ENCODE data around the gene RAB6B. TPM values are rescaled to one million over a fixed set of nuclear protein-coding genes. Genes with fewer than 3 reads are reported as not detected.

RAB6B gene
- total and polyA plus RNA-seq, 2 of the 8 experiments (the other 6 are each of a cell fraction or from before 2014, with no cell fraction given) = 7.9 to 15.6 TPM

DNA sequence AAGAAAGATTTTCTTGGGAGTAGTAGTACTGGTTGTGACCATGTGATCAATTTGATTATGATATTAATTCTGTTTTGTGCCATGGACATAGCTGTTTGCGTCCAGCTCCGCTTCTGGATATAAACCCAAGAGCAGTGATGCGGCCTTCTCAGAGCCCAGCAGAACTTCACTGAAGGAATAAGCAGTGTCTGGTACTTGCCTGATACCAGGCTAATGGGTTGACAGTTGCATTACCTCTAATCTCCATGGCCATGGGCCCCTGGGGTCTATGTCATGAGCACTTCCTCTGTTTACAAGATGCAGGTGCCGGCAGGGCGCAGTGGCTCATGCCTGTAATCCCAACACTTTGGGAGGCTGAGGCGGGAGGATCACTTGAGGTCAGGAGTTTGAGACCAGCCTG is 36.3 kb upstream of the RAB6B start (continued):
- TF ChIP-seq CHD7 (IDR thresholded peaks at IDR 0.05; ENCODE audit: insufficient replicate concordance, low read length) = no peak
- TF ChIP-seq HDAC6 (IDR thresholded peaks at IDR 0.05; ENCODE audit: low read depth, low read length) = no peak
- no peak for TF ChIP-seq ZNF274 (IDR thresholded peaks at IDR 0.05; ENCODE audit: borderline replicate concordance, extremely low read depth, low read length)
- TF ChIP-seq GTF2F1 (IDR thresholded peaks at IDR 0.05; ENCODE audit: borderline replicate concordance, low read depth, low read length) = no peak
- no peak for TF ChIP-seq RXRA (IDR thresholded peaks at IDR 0.05; ENCODE audit: insufficient read depth, low read depth, low read length)
- TF ChIP-seq TAF7 (optimal IDR thresholded peaks at IDR 0.05; ENCODE audit: borderline replicate concordance, low read depth, low read length) = no peak
- TF ChIP-seq CBX5 (IDR thresholded peaks at IDR 0.05; ENCODE audit: low read depth, low read length) = no peak
- TF ChIP-seq, protein P1, sequence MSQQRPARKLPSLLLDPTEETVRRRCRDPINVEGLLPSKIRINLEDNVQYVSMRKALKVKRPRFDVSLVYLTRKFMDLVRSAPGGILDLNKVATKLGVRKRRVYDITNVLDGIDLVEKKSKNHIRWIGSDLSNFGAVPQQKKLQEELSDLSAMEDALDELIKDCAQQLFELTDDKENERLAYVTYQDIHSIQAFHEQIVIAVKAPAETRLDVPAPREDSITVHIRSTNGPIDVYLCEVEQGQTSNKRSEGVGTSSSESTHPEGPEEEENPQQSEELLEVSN (IDR thresholded peaks at IDR 0.05) = no peak
- no peak for TF ChIP-seq EGR1 (IDR thresholded peaks at IDR 0.05; ENCODE audit: borderline replicate concordance, low read depth, low read length)
- no peak for TF ChIP-seq HDAC2 (IDR thresholded peaks at IDR 0.05; ENCODE audit: borderline replicate concordance in 1 of 2, low read depth in 2 of 2, low read length in 2 of 2)
- TF ChIP-seq SRF (IDR thresholded peaks at IDR 0.05; ENCODE audit: low read depth, low read length) = no peak

All from H1 (cell line).